ENCODE measurements around the gene DDX20. TPM values are rescaled to one million over a fixed set of nuclear protein-coding genes. Genes with fewer than 3 reads are reported as not detected.

DDX20 gene
- total and polyA plus RNA-seq, 2 of the 8 experiments (the other 6 are each of a cell fraction or from before 2014, with no cell fraction given): 7.5 to 24.7 TPM

- WGBS, 2 experiments (ENCODE audit: extremely low coverage in 1 of 2, insufficient coverage in 1 of 2, insufficient read length in 1 of 2, insufficient replicate concordance in 2 of 2, low coverage in 1 of 2, low lambda C conversion rate in 2 of 2, missing lambda C conversion rate in 1 of 2): 89% methylated on average over 4 of the region's 5 CpGs; no CpG with 5 or more reads in 1 of the 2 experiments
Observed at GRCh38 chr1:111802984-111803383, 47.3 kb downstream of the DDX20 start.

More at GRCh38 chr1:111802984-111803383, 47.3 kb downstream of the DDX20 start:
- Histone ChIP-seq H4K91ac (replicated peaks; ENCODE audit: insufficient read length, low read length) (no peak overlapping the region), H4K20me1 (replicated peaks in 1 of 2; ENCODE audit: control insufficient read depth in 1 of 2, insufficient read depth in 2 of 2, low read length in 2 of 2) (no peaks in the 10 kb centered on the region), H3K23me2 (ENCODE audit: low read depth, low read length) (no peaks in the 10 kb centered on the region), H2BK120ac (replicated peaks; ENCODE audit: low read depth, low read length) (no peak overlapping the region), H2AFZ (ENCODE audit: low read length) (no peak overlapping the region), H3K4me3 (ENCODE audit: extremely low read depth in 1 of 4, insufficient read depth in 2 of 4, low read depth in 3 of 4, low read length in 4 of 4) (no peak overlapping the region), H3K79me1 (ENCODE audit: low read depth, low read length) (no peaks in the 10 kb centered on the region), H3K79me2 (ENCODE audit: control insufficient read depth in 1 of 2, insufficient read depth in 2 of 2, low read length in 2 of 2) (no peaks in the 10 kb centered on the region), H3K9me3 (ENCODE audit: insufficient read depth in 2 of 2, low read depth in 1 of 2, low read length in 1 of 2) (no peaks in the 10 kb centered on the region; a peak in 1 of 4 replicates), H3K4me1 (replicated peaks in 1 of 4; ENCODE audit: control insufficient read depth in 3 of 4, insufficient read depth in 4 of 4, low read length in 3 of 4) (no peaks in the 10 kb centered on the region), H2BK5ac (ENCODE audit: low read depth, low read length) (no peak overlapping the region), H3K56ac (replicated peaks; ENCODE audit: insufficient read length, low read depth, low read length) (no peak overlapping the region), H2BK12ac (ENCODE audit: low read depth, low read length) (no peak overlapping the region), H2AK5ac (ENCODE audit: low read depth, low read length) (no peak overlapping the region), H2BK20ac (ENCODE audit: low read length) (no peak overlapping the region), H3K18ac (ENCODE audit: extremely low read depth, low read length) (no peak overlapping the region), H3K36me3 (ENCODE audit: control insufficient read depth in 2 of 4, insufficient read depth in 4 of 4, low read length in 3 of 4) (no peaks in the 10 kb centered on the region), H3K27ac (ENCODE audit: low read depth, low read length) (no peak overlapping the region), H2BK15ac (ENCODE audit: low read length) (no peak overlapping the region), H3K4me2 (ENCODE audit: insufficient read depth in 1 of 2, low read depth in 2 of 2, low read length in 2 of 2) (no peak overlapping the region), H4K5ac (ENCODE audit: insufficient read length, low read depth, low read length) (no peak overlapping the region), H3K9ac (replicated peaks in 1 of 4; ENCODE audit: extremely low read depth in 1 of 4, low read depth in 3 of 4, low read length in 3 of 4) (no peak overlapping the region), H4K8ac (ENCODE audit: extremely low read depth, insufficient read depth, low read length) (no peak overlapping the region; the same call in 1 of the 2 replicates), H3K27me3 (replicated peaks in 1 of 4; ENCODE audit: control insufficient read depth in 3 of 4, extremely low read depth in 1 of 4, insufficient read depth in 3 of 4, low read length in 3 of 4) (no peaks in the 10 kb centered on the region), H3K4ac (replicated peaks; ENCODE audit: insufficient read length, low read depth, low read length) (no peak overlapping the region), H3K14ac (ENCODE audit: insufficient read length) (no peak overlapping the region), H3K23ac (ENCODE audit: insufficient read length) (no peak overlapping the region)
- ChIA-PET POLR2A (ENCODE audit: partially characterized antibody) (no interaction called here), CTCF (ENCODE audit: partially characterized antibody) (interaction anchor here (1.0 to 2.1 kb wide), 4 partner anchors 11 to 60 kb away, joined by 3 to 10 read pairs (median 4); no protein-coding TSS in a partner anchor)
- FAIRE-seq (no peak), DNase-seq (ENCODE audit: low read depth in 1 of 2, low spot score in 2 of 2) (no peak)
- no peak for TF ChIP-seq GTF2F1 (IDR thresholded peaks at IDR 0.05; ENCODE audit: borderline replicate concordance, low read depth, low read length)
- TF ChIP-seq KDM1A (IDR thresholded peaks at IDR 0.05; ENCODE audit: borderline replicate concordance, low read length): no peak
- TF ChIP-seq YY1 (IDR thresholded peaks at IDR 0.05; ENCODE audit: low read depth, low read length): no peak
- TF ChIP-seq TBP (IDR thresholded peaks at IDR 0.05; ENCODE audit: low read depth, low read length): no peak
- TF ChIP-seq TAF7 (optimal IDR thresholded peaks at IDR 0.05; ENCODE audit: borderline replicate concordance, low read depth, low read length): no peak
- TF ChIP-seq CREB1 (IDR thresholded peaks at IDR 0.05): no peak
